ENCODE measurements around the gene SPRR2E.
"Not testable (repeated sequence)": the region's sequence is repeated elsewhere in the genome, so short reads cannot be mapped to it uniquely, and the experiment has no call there.

The SPRR2E gene

DNA sequence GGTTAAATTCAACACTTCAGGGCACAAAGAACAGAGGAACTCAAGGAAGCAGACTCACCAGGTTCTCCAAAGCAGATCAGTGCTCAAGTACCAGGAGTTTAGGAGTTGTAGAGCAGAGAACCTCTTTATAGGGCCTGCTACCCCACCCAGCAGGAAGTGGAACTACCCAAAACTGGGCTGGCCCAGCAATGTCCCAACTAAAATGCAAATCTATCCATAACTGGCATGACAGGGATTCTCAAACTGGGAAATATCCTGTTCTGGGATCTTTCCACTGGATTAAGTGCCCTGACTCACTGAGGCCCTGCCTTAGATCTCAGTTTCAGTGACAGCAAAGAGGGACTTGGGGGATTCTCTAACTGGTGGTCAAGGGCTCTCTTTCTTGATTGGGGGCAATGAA lies at the start of gene SPRR2E:
Gene SPRR2E (minus strand): TSS at position 101 of the 400 bp plus-strand sequence. CDS start 775 bp downstream, outside the sequence.
- DNase-seq (ENCODE audit: low read depth, low spot score), result no peak

DNA sequence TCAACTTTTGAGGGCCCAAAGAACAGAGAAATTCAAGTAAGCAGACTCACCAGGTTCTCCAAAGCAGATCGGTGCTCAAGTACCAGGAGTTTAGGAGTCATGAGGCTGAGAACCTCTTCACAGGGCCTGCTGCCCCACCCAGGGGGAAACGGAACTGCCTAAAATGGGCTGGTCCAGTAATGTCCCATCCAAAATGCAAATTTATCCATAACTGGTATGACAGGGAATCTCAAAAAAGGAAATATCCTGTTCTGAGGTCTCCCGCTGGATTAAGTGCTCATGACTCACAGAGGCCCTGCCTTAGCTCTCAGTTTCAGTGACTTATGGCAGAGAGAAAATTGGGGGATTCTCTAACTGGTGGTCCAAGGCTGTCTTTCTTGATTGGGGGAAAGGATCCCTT lies 47.1 kb upstream of the SPRR2E start:
- no peak for DNase-seq (ENCODE audit: low read depth, low spot score)

DNA sequence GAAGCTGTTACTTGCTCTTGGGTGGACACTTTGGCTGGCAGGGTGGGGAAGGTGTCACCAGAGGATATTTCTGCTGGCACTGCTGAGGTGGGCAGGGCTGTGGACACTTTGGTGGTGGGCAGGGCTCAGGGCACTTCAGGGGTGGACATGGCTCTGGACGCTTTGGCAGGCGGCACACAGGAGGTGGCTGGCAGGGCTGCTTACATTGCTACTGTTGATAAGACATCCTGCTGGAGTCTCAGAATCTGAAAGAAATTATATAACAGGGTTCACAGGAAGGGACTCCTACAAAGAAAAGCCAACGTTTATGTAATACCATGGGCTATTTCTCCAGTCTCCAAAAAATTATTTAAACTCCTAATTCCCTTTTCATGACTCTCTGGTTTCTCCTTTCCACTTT lies 46.2 kb upstream of the SPRR2E start:
- no peak for DNase-seq (ENCODE audit: low read depth, low spot score)

DNA sequence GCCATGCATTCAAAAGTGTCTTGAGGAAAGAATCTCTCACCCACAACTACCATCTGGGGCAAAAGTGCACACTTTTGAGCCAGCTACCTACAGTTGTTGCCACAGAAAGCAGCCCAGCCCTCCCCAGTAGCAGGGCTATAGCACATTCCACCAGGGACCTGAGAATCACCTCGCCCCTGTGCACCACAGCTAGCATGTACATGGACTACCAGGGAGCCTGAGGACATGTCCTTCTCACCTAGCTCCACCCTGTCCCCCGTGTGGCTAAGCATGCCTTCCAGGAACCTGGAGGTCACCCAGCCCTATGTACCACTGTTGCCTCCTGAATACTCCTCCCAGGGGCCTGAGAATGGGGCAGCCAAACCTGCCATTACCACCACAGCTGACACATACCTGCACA lies 39.4 kb upstream of the SPRR2E start:
- no peak for DNase-seq (ENCODE audit: low read depth, low spot score)

DNA sequence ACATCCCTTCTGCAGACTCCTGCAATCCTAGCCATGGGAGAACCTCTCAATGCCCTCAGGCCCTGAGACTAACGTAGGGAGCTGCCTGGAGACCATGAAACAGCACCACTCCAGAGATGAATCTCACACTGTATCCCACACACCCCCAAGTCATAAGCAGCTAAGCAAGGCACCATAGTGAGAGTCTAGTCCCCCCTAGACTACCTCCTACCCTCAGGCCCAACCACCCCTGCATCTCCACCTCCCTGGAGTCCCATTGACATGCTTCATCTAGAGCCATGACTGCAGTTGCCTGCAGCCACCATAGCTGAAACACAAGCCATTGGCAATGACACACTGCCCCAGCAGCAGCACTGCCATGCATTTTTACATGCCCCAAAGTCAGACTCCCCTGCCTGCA lies 38.9 kb upstream of the SPRR2E start:
- DNase-seq (ENCODE audit: low read depth, low spot score), result no peak

DNA sequence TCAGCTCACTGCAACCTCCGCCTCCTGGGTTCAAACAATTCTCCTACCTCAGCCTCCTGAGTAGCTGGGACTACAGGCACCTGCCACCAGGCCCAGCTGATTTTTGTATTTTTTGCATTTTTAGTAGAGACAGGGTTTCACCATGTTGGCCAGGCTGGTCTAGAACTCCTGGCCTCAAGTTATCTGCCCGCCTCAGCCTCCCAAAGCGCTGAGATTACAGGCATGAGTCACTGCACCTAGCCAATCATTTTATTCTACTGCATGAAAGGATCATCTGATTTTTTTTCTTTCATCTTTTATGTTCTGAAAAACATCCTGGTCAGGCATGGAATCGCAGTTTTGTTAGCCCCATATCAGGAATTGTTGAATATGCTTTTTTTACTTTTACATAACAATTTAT lies 34.4 kb upstream of the SPRR2E start:
- not testable (repeated sequence) for DNase-seq (ENCODE audit: low read depth, low spot score)

DNA sequence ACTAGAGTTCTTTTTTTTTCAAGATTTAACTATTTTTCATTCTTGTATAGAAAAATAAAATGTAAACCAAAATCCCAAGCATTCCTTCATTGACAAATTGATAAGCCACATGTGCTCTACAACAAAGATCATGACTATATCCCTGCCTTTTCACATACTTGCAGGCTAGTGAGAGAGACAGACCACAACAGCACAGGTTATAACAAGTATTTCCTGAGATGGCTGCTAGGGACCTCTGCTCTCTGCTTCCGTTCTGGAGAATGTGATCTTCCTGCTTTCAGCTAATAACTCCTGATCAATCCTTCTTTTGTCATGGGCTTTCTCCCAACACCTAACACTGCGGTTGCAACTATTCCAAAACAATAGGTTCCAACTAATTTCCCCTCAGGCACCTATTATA lies 33.0 kb upstream of the SPRR2E start:
- DNase-seq (ENCODE audit: low read depth, low spot score), result no peak

DNA sequence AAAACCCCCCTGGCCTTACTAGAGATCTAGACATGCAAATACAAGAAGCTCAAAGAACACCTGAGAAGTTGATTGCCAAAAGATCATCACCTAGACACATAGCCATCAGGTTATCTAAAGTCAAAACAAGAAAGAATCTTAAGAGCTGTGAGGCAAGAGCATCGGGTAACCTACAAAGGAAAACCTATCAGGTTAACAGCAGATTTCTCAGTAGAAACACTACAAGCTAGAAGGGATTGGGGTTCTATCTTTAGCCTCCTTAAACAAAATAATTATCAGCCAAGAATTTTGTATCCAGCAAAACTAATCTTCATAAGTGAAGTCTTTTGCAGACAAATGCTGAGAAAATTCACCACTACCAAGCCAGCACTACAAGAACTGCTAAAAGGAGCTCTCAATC lies 31.2 kb upstream of the SPRR2E start:
- no peak for DNase-seq (ENCODE audit: low read depth, low spot score)

DNA sequence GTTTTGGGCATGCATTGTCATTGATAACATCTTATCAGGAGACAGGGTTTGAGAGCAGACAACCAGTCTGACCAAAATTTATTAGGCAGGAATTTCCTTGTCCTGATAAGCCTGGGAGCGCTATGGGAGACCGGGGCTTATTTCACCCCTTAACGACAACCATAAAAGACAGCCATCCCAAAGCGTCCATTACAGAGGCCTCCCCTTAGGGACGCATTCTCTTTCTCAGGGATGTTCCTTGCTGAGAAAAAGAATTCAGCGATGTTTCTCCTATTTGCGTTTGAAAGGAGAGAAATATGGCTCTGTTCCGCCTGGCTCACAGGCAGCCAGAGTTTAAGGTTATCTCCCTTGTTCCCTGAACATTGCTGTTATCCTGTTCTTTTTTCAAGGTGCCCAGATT lies 29.5 kb upstream of the SPRR2E start:
- not testable (repeated sequence) for DNase-seq (ENCODE audit: low read depth, low spot score)

DNA sequence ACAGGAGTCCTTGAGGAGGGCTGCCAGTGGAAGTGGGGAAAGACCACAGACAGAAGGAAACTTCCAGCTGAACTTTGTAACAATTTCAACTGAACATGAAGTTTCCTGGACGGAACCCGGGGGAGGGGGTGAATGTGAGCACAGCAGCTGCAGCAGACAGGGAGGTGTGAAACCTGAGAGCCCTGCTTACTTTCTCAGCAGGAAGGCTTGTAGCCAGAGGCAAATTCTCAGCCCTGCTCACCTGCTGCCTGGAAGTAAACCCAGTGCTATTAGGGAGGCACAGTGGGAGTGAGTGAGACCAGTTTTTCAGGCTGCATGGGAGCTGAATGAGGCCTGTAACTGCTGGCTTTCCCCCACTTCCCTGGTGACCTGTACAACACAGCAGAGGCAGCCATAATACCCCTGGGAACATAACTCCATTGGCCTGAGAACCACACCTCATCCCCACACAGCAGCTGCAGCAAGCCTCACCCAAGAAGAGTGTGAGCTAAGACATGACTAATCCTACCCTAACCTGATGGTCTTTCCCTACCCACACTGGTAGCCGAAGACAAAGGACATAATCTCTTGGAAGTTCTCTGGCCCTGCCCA lies 28.6 kb upstream of the SPRR2E start:
- DNase-seq (ENCODE audit: low read depth, low spot score), result no peak

DNA sequence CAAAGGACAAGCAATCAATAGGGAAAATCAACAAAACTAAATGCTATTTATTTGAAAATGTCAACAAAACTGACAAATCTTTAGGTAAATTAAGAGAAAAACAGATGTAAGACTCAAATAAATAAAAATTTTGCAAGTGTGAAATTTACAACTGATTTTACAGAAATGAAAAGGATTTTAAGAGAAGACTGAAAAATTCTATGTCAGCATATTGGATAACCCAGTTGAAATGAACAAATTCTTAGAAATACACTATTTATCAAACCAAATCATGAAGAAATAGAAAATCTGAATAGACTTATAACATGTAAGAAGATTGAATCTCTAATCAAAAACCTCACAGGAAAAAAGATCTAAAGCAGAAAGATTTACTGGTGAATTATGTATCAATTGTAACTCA lies 26.6 kb upstream of the SPRR2E start:
- no peak for DNase-seq (ENCODE audit: low read depth, low spot score)

GRCh38 chr1:153119491-153119971 lies 25.2 kb upstream of the SPRR2E start:
- no peak for DNase-seq (ENCODE audit: low read depth, low spot score)

- DNase-seq (ENCODE audit: low read depth, low spot score), result not testable (repeated sequence)
Measured at GRCh38 chr1:153115264-153115663, 20.9 kb upstream of the SPRR2E start.

GRCh38 chr1:153113416-153113815 lies 19.1 kb upstream of the SPRR2E start, which contains the start of gene SPRR2F:
Gene SPRR2F (minus strand): TSS chr1:153113516. CDS start chr1:153112733, 783 bp downstream.
- DNase-seq (ENCODE audit: low read depth, low spot score), result no peak

DNA sequence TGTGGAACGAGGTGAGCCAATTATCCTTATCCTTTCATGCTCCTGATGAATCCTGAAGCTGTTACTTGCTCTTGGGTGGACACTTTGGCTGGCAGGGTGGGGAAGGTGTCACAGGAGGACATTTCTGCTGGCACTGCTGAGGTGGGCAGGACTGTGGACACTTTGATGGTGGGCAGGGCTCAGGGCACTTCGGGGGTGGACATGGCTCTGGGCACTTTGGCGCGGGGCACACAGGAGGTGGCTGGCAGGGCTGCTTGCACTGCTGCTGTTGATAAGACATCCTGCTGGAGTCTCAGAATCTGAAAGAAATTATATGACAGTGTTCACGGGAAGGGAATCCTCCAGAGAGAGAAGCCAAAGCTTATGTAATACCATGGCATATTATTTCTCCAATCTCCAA lies 18.1 kb upstream of the SPRR2E start:
- not testable (repeated sequence) for DNase-seq (ENCODE audit: low read depth, low spot score)

- DNase-seq (ENCODE audit: low read depth, low spot score), result no peak
Measured at GRCh38 chr1:153100245-153100644, 5.9 kb upstream of the SPRR2E start.

DNA sequence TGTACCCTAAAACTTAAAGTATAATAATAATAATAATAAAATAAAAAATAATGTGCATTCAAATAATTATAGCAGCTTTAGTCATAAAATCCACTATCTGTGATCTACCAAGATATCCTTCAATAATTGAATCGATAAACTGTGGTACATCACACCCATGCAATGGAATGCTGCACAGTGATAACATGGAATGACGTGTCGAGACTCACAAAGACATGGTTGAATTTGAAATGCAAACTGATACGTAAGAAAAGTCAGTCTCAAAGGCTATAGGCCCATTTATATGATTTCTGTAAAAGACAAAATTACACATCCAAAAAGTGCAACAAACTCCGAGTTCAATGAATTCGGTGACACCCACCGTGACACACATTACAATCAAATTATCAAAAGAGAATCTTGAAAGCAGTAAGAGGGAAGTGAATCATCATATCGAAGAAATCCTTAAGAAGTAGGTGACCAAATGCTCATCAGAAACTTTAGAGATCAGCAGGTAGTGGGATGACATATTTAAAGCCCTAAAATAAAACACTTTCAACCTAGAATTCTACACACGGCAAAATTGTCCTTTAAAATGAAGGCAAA lies 5.2 kb upstream of the SPRR2E start:
- no peak for DNase-seq (ENCODE audit: low read depth, low spot score)

GRCh38 chr1:153095764-153096163 lies 1.4 kb upstream of the SPRR2E start:
- no peak for DNase-seq (ENCODE audit: low read depth, low spot score)

DNA sequence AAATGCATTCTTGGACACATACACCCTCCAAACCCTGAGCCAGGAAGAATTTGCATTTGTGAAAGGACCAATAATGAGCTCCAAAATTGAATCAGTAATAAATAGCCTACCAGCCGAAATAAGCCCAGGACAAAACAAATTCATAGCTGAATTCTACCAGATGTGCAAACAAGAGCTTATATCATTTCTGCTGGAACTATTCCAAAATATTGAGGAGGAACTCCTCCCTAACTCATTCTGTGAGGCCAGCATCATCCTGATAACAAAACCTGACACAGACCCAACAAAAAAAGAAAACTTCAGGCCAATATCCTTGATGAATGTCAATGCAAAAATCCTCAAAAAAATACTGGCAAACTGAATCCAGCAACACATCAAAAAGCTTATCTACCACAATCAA lies 6.7 kb downstream of the SPRR2E start:
- DNase-seq (ENCODE audit: low read depth, low spot score), result no peak

- DNase-seq (ENCODE audit: low read depth, low spot score), result no peak
Measured at GRCh38 chr1:153081736-153082135, 12.6 kb downstream of the SPRR2E start.

GRCh38 chr1:153072806-153073726 lies 21.3 kb downstream of the SPRR2E start:
- no peak for DNase-seq (ENCODE audit: low read depth, low spot score)

- DNase-seq (ENCODE audit: low read depth, low spot score), result no peak
Measured at GRCh38 chr1:153071511-153071910, 22.8 kb downstream of the SPRR2E start, which contains the start of gene SPRR2B. Gene SPRR2B (minus strand): TSS chr1:153071611. CDS start chr1:153070839, 772 bp downstream.
